NB4 (cell line): ENCODE data around the gene SEL1L.

Experiments
- DNase-seq: peaks from one replicate; pipeline ENCODE4 v3.0.0; 2010; ENCODE audit warnings: low read depth
- H3K4me3 ChIP-seq: one replicate; pipeline ENCODE4 v1.5.1; 2011; ENCODE audit warnings: mild to moderate bottlenecking, low read depth, low read length, moderate library complexity
- MYC ChIP-seq: IDR thresholded peaks from 2 replicates; pipeline ENCODE4 v1.6.1; 2011; ENCODE audit warnings: low read depth, low read length
- POLR2A ChIP-seq: IDR thresholded peaks from 2 replicates; pipeline ENCODE4 v1.6.1; 2011; ENCODE audit warnings: mild to moderate bottlenecking; ENCODE audit not compliant: insufficient read length; ENCODE audit errors: extremely low read depth
- TF ChIP-seq, protein P1 (sequence below): IDR thresholded peaks from one replicate; pipeline ENCODE4 v1.5.1; 2012; ENCODE audit warnings: low read depth, low read length
- TF ChIP-seq, protein P2 (sequence below): IDR thresholded peaks from 2 replicates; pipeline ENCODE4 v1.6.1; 2011; ENCODE audit warnings: low read depth, low read length

SEL1L gene

DNA sequence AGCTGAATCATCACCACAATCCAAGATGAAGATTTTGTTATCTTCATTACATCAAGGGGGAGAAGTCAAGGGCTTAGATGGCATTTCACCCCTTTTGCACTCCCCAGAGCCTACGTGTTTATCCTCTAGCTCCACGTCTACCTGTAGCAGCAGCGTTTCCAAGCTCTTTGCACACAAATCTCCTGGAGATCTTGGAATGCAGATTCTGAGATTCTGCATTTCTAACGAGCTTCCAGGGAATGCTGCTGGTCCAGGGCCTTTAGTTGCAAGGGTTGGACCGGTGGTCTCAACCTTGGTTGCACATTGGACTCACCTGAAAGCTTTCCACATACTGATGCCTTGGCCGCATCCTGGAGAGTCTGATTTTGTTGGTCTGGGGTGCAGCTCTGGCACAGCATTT is 84.1 kb downstream of the SEL1L start:
- H3K4me3 ChIP-seq = no peak overlapping the region
- TF ChIP-seq, protein P1, sequence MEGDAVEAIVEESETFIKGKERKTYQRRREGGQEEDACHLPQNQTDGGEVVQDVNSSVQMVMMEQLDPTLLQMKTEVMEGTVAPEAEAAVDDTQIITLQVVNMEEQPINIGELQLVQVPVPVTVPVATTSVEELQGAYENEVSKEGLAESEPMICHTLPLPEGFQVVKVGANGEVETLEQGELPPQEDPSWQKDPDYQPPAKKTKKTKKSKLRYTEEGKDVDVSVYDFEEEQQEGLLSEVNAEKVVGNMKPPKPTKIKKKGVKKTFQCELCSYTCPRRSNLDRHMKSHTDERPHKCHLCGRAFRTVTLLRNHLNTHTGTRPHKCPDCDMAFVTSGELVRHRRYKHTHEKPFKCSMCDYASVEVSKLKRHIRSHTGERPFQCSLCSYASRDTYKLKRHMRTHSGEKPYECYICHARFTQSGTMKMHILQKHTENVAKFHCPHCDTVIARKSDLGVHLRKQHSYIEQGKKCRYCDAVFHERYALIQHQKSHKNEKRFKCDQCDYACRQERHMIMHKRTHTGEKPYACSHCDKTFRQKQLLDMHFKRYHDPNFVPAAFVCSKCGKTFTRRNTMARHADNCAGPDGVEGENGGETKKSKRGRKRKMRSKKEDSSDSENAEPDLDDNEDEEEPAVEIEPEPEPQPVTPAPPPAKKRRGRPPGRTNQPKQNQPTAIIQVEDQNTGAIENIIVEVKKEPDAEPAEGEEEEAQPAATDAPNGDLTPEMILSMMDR = no peak
- TF ChIP-seq MYC (no peak), POLR2A (no peak)
- TF ChIP-seq, protein P2, sequence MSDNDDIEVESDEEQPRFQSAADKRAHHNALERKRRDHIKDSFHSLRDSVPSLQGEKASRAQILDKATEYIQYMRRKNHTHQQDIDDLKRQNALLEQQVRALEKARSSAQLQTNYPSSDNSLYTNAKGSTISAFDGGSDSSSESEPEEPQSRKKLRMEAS = no peak
- DNase-seq = no peak

DNA sequence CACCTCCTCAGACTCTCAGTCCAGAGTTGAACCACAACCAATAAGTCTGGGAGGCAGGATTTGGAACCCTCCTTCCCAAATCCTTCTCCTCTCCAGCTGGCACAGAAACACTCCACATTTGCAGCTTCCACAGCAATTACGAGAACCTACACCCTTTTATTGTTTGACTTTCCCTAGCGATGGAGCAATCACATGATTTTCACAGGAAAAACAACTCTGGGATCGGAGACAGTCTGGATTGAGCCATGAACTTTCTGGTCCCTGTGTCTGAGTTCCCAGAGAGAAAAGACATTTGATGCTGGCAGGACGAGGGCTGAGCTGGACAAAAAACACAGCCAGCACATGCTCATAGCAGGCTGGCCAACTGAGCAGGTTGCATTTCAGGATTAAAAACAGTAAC is 84.5 kb downstream of the SEL1L start:
- DNase-seq = no peak
- TF ChIP-seq MYC (no peak), POLR2A (no peak)
- TF ChIP-seq, protein P1 = no peak

DNA sequence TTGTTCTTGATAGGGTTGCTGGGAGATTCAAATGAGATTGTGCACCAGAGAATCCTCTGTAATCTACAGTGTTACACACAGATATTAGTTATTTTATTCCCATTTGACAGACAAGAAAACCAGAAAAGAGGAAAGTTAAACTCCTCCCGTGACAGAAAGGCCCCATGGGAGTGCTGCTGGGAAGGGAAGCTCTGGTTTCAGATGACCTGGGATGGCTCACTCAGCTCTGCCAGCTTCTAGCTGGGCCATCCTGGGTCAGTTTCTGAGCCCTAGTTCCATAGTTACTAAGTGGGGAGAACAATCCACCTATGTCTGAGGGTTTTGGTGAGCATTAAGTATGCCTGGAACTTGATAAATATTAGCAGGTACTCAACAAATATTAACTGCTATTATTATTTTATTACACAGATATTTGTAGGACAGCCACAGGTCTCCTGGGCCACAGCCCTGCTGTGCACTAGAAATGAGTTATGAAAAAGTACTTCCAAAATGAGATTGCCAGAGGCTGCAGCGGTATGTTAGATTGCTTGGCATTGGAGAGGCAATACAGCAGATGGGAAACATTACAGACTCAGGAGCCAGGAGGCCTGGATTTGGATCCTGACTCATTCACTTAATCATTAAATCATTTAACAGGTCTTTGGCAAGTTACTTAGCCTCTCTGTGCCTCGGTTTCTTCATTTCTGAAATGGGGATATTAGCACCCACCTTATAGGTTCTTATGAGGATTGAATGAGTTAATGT is 86.5 kb downstream of the SEL1L start:
- no peak for DNase-seq

More for the DNA sequence above, 84.5 kb downstream of the SEL1L start:
- H3K4me3 ChIP-seq = no peak overlapping the region

DNA sequence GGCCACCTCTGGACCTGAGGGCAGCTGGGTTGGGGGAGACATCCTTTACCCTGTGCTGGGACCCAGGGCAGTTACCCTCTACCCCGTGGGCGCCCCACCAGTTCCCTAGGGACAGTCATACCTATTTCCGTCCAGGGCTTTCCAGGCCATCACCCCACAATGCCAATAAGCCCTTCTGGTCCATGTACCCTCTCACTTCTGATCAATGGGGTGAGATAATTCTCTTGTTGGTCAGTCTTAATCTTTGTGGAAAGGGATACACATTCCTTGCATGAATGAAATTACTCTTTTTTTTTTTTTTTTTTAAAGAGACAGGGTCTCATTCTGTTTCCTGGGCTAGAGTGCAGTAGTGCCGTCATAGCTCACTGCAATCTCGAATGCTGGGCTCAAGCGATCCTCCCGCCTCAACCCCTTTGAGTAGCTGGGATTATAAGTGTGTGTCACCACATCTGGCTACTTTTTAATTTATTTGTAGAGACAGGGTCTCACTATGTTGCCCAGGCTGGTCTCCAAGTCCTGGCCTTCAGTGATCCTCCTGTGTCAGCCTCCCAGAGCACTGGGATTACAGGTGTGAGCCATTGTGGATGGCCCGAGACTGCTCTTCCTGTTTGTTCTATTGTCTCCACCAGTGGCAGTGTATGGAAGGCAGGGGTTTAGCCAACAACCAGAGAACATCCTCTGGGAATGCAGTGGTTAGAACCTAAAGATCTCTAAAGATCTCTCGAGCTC is 87.2 kb downstream of the SEL1L start:
- H3K4me3 ChIP-seq = no peak overlapping the region
- no peak for DNase-seq
- no peak for TF ChIP-seq MYC
- TF ChIP-seq POLR2A = no peak
- TF ChIP-seq, protein P2 = no peak
- TF ChIP-seq, protein P1 = no peak

More for the DNA sequence above, 86.5 kb downstream of the SEL1L start:
- TF ChIP-seq, protein P2 = no peak
- TF ChIP-seq POLR2A (no peak), MYC (no peak)
- TF ChIP-seq, protein P1 = no peak
- H3K4me3 ChIP-seq = no peak overlapping the region

DNA sequence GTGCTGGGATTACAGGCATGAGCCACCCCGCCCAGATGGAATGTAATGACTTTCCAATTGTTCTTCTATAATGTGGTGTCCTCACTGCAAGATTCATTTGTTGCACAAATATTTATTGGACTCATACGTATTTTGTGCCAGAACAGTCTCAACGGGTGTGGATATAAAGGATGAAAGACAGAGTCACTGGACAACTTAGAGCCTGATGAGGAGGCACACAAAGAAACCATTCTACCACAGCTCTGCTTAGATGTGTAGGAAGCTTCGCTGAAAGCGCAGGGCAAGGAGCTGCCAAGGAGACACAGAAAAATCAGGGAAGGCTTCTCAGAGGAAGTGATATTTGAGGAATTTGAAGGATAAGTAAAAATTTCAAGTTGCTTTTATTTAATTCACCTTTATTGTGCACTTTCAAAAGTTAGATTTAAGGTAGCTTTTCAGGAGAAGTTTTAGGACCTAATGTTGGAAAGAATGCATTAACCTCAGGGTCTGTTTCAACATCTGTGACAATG is 92.0 kb downstream of the SEL1L start:
- TF ChIP-seq POLR2A (no peak), MYC (no peak)
- TF ChIP-seq, protein P2 = no peak
- TF ChIP-seq, protein P1 = no peak
- no peak for DNase-seq
- no peak overlapping the region for H3K4me3 ChIP-seq
